ENCODE measurements around the gene MRPL17.

- TF ChIP-seq, protein P1, sequence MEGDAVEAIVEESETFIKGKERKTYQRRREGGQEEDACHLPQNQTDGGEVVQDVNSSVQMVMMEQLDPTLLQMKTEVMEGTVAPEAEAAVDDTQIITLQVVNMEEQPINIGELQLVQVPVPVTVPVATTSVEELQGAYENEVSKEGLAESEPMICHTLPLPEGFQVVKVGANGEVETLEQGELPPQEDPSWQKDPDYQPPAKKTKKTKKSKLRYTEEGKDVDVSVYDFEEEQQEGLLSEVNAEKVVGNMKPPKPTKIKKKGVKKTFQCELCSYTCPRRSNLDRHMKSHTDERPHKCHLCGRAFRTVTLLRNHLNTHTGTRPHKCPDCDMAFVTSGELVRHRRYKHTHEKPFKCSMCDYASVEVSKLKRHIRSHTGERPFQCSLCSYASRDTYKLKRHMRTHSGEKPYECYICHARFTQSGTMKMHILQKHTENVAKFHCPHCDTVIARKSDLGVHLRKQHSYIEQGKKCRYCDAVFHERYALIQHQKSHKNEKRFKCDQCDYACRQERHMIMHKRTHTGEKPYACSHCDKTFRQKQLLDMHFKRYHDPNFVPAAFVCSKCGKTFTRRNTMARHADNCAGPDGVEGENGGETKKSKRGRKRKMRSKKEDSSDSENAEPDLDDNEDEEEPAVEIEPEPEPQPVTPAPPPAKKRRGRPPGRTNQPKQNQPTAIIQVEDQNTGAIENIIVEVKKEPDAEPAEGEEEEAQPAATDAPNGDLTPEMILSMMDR (IDR thresholded peaks at IDR 0.05): no peak
- no peak for TF ChIP-seq POLR2A (IDR thresholded peaks at IDR 0.05)
Observed at GRCh38 chr11:6719576-6719975, 36.4 kb upstream of the MRPL17 start.
